Activated T-cell treated with anti-CD3 and anti-CD28 coated beads, Interleukin-2, amount 50 U/mL, for 1 hour (primary cell): ENCODE data around the gene MBD6.
"Not testable (repeated sequence)": the region's sequence is repeated elsewhere in the genome, so short reads cannot be mapped to it uniquely, and the experiment has no call there.

Experiments used
- DNase-seq: peaks from one replicate; pipeline ENCODE4 v3.0.0-alpha.2; 2020

Gene MBD6

DNA sequence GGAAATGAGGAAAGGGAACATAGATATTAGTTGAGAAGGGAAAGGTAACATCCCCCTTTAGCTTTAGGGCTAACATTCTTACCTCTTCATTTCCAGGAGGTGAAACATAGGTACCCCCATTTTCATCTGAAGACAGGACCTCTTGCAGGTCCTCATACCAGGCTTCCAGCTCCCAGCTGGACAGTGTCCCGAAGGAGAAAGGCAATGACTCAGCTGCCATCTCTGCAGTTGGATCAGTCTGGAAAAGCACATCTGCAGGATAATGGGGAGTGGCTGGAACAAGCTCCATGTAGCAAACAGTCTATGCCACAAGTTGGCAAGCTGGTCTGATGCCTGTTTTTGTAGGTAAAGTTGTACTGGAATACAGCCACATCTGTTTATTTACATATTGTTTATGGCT is 5.4 kb upstream of the MBD6 start:
- no peak for DNase-seq

DNA sequence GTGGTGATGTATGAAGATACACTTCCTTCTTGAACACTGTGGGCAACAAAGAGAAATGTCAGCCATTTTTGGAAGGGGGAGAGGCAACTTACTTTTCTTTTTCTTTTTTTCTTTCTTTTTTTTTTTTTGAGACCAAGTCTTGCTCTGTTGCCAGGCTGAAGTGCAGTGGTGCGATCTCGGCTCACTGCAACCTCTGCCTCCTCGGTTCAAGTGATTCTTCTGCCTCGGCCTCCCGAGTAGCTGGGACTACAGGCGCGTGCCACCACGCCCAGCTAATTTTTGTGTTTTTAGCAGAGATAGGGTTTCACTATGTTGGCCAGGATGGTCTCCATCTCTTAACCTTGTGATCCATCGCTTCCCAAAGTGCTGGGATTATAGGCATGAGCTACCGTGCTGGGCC is 4.9 kb upstream of the MBD6 start:
- not testable (repeated sequence) for DNase-seq

DNA sequence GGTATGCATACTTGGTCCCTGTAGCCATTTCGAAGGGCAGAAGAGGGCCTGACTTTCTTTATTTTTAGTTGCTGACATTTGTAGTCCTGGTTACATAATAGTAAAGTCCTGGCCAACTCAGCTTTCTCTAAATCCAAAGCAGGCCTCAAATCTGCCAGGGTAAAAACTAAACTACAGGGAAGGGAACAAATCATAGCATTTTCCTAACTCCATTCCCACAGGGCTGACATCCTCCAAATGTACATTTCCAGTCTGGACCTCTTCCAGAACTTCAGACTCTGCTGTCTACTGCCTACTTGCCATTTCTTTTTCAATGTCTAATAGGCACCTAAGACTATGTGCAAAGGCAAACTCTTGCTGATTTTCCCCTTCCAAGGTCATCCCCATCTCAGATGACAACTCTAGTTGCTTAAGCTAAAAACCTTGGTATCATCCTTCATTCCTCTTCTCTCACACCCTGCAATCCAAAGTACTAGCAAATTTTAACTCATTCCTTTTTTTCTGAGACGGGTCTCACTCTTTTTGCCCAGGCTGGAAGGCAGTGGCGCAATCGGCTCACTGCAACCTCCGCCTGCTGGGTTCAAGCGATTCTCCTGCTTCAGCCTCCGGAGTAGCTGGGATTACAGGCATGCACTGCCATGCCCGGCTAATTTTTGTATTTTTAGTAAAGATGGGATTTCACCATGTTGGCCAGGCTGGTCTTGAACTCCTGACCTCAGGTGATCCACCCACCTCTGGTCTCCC is 4.3 kb upstream of the MBD6 start:
- no peak for DNase-seq

DNA sequence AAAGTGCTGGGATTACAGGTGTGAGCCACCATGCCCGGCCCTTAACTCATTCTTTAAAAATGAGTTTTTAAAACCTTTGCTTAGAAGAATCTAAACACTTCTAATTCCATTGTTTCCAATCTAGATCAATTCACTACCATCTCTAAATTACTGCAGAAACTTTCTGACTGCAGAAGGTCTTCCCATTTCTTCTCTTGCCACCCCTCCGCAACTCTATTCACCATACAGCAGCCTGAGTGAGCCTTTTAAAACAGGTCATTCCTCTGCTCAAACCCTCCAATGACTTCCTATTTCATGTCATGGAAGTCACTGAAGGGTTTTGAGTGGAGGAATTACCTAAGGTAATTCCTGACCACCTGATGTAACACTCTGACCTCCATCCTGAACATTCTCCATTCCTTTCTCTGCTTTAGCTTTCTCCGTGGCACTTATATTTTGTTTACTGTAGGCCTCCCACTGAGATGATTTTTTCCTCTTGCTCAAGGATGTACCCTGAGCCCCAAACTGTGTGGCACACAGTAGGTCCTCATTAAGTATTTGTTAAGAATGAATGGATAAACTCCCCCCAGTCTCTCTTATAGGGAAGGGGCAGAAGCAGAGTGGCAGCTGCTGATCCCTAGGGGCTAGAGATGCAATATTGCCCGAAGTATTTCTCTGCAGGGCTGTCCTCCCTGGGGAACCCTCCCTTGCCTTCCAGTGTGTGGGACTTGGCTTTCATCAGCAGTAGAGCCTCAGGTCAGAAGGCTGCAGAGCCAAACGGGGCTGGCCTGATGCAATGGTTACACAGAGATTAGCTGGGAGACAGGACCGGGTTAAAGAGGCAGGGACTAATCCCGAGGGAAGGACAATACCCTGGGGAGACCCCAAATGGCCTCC is 3.5 kb upstream of the MBD6 start:
- no peak for DNase-seq

DNA sequence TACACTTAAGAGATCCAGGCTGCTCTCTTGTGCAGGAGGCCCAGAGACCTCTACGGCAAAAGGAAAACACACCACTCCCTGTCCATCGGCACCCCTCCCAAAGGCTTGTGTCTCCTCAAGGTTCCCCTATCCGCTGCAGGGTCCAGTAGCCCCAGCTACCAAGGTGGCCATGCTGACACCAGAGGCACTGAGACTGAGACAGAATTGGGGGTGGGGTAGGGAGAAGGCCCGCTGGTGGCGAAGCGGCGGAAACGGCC is 2.9 kb upstream of the MBD6 start:
- DNase-seq: peak; percentile 47

DNA sequence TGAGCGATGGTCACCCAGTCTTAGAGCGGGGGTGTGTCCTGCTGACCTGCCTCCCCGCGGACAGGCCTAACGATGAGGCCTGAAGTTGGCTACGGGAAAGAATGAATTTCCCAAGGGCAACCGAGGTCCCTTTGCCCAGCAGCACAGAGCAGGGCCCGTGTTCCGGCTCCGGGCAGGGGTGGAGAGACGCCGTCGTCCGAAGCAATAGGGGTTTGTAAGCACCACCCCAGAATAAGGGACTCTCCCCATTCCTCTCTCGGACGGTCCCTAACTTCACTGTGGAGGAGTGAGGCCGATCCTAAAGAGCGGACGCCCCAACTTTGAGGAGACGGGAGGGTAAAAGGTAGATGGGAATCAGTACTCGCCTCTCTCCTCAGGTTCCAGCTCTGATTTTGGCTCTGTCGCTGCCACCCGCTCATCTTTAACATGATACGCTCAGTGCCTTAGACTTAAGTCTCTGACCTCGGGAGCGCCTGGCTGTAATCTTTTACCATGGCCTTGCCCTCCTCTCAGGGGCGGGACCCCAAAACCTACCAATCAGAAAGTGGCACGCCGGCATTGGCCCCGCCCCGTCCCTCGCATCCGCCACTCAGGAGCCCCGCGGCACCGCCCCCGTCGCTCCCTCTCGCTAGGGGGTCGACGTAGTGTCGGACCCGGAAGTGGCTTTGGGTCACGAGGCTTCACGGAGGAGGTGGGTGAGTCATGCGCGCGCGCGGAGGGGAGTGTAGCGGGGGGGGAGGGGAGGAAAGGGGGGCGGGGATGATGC is 2.4 kb upstream of the MBD6 start, which contains the start of gene DDIT3:
Gene DDIT3, minus strand, starts transcription at position 462 of the 766 bp plus-strand sequence. CDS start 3,108 bp downstream, outside the sequence.
- peak; percentile 99 for DNase-seq

DNA sequence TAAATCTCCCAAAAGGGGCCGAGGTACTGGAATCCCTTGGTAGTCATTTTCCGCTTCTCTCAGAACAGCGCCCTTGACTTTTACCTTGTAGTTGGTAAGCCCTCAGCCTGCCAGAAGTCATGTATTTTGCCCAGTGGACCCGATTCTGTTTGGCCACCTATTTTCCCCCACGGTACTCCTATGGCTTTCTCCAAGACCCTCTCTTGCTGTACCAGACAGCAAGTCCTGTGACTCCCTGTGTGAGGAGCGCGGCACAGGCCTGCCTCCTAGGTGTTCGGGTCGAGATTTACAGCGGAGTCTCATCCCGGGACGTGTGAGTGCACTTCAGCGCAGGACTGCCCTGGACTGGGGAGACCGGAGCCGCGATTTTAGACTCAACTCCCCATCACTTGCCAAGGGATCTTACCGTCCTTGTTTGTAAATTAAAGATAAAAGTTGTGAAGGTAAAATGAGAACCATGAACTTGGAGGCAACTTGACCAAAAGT is 1.1 kb upstream of the MBD6 start:
- DNase-seq: peak; percentile 45

DNA sequence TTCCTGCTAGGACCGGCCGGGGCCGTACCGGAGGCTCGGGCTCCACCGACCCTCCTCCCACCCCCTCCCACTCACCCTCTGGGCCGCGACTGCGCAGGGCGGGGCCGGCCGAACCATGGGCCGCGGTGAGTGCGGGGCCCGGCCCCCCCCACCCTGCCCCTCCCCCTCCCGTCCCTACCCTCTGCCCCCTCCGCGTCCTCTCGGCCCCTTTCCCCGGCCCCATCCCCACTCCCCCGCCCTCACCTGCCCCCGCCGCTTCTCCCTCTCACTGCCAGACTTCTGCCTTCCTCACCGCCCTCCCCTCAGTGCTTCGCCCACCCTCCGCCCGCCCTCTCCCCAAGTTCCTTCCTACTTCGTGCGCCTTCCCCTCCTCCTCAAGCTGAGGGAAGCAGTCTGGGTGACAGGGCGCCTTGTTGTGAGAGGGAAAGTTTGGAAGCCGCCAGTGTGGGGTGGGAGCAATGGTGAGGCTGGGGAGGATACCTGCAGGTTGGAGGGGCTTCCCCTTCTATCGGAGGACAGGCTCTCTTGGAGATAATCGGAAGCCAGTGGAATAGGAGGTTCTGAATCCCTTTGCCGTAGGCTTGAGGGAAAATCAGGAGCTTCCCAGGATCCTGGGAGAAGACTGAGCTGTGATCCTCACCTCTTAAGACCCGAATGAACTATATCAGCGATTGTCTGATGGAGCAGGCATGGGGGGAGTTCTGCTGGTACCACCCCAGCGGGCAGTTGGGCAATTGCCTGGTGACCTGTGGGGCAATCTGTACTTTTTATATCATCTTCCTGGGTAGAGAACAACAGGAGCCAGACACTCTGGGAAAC is 472 bp downstream of the MBD6 start:
- DNase-seq: no peak

DNA sequence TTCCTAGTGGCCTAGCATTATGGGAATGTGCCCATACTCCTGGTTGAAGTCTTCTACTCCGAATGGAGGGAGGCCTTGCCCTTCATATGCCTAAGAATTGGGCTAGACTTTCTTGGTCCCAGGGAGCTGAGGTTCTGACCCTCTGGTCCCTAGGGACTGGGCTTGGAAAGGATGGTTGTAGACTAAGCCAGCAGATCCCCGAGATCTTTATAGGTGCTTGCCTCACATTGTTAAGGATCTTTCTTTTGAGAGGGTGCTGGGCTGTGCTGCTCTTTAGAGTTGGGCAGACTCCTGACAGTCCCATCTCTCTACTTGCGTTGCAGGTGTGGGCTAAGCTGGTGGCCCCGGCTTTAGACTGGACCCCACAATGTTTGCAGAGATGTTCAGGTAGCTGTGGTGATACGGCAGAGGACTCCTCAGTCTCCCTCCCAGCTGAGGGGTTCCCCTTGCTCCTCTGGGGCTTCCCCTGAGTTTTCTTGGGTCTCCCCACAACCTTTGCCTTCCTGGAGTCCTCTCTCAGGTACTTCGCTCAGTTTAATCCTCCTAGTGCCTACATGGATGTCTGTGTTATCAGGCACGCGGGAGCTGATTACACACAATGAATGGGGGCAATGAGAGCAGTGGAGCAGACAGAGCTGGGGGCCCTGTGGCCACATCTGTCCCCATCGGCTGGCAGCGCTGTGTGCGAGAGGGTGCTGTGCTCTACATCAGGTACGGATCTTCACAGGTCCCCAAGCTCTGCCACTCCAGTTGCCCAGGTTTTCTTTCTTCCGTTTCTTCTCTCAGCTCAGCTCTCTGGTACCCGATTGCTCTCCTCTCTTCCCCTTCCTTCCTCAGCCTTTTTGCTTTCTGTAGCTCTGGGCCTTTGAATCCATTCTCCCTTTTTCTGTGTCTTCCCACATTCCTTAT is 1.3 kb downstream of the MBD6 start:
- no peak for DNase-seq

DNA sequence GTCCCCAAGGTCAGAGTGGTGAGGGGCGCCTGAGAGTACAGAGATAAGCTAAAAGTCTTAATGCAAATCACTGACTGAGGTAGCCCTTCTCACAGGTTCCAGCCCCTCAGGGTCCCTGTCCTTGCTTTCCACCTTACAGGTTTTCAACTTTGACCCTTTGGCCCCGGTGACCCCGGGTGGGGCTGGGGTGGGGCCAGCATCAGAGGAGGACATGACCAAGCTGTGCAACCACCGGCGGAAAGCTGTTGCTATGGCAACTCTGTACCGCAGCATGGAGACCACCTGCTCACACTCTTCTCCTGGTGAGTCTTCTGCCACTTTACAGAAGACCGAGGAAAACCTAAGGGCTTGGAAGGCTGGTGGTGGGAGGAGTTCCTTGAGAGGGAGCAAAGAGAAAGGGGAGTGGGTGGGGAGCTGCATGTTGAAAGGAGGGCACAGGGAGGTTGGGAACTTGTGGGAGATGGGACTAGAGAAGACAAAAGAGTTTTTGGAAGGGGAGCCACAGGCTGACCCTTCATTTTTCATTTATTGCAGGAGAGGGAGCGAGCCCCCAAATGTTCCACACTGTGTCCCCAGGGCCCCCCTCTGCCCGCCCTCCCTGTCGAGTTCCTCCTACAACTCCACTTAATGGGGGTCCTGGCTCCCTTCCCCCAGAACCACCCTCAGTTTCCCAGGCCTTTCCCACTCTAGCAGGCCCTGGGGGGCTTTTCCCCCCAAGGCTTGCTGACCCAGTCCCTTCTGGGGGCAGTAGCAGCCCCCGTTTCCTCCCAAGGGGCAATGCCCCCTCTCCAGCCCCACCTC is 2.4 kb downstream of the MBD6 start:
- no peak for DNase-seq

DNA sequence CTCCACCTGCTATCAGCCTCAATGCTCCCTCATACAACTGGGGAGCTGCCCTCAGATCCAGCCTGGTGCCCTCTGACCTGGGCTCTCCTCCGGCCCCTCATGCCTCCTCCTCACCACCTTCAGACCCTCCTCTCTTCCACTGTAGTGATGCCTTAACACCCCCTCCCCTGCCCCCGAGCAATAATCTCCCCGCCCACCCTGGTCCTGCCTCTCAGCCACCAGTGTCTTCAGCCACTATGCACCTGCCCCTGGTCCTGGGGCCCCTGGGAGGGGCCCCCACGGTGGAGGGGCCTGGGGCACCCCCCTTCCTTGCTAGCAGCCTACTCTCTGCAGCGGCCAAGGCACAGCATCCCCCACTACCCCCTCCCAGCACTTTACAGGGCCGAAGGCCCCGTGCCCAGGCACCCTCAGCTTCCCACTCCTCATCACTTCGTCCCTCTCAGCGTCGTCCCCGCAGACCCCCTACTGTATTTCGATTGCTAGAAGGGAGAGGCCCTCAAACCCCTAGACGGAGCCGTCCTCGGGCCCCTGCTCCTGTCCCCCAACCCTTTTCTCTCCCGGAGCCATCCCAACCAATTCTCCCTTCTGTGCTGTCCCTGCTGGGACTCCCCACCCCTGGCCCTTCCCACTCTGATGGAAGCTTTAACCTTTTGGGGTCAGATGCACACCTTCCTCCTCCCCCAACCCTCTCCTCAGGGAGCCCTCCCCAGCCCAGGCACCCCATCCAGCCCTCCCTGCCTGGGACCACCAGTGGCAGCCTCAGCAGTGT is 3.2 kb downstream of the MBD6 start:
- no peak for DNase-seq

DNA sequence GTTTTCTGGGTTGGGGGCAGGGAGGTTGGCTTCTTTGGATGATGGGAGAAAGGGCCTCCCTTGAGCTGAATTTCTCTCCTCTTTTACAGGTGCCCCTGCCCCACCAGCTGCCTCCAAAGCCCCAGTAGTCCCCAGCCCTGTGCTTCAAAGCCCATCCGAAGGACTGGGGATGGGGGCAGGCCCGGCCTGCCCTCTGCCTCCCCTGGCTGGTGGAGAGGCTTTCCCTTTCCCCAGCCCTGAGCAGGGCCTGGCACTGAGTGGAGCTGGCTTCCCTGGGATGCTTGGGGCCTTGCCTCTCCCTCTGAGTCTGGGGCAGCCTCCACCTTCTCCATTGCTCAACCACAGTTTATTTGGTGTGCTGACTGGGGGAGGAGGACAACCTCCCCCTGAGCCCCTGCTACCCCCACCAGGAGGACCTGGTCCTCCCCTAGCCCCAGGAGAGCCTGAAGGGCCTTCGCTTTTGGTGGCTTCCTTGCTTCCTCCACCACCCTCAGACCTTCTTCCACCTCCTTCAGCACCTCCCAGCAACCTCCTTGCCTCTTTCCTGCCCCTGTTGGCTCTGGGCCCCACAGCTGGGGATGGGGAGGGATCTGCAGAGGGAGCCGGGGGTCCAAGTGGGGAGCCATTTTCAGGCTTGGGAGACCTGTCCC is 4.0 kb downstream of the MBD6 start:
- no peak for DNase-seq

DNA sequence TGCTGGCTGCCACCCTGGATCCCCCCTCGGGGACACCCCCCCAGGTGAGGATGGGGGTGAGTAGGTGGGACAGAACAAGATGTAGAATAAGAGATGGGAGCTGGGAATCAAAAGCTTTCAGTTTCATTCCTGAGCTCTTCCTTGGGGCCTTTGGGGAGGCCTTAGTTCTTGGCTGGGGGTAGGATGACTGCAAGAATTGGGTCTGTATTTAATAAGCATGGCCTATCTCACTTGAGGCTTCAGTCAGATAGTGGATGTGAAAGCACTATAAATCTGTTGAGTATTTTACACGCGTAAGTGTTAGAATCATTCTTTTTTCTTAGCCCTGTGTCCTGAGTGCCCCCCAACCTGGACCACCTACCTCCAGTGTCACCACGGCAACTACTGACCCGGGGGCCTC is 4.6 kb downstream of the MBD6 start:
- no peak for DNase-seq

DNA sequence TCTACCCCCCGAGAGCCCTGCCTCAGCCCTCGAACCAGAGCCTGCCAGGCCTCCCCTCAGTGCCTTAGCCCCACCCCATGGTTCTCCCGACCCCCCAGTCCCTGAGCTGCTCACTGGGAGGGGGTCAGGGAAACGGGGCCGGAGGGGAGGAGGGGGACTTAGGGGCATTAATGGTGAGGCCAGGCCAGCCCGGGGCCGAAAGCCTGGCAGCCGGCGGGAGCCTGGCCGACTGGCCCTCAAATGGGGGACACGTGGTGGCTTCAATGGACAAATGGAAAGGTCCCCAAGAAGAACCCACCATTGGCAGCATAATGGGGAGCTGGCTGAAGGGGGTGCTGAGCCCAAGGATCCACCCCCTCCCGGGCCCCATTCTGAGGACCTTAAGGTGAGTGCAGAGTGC is 5.6 kb downstream of the MBD6 start:
- no peak for DNase-seq

DNA sequence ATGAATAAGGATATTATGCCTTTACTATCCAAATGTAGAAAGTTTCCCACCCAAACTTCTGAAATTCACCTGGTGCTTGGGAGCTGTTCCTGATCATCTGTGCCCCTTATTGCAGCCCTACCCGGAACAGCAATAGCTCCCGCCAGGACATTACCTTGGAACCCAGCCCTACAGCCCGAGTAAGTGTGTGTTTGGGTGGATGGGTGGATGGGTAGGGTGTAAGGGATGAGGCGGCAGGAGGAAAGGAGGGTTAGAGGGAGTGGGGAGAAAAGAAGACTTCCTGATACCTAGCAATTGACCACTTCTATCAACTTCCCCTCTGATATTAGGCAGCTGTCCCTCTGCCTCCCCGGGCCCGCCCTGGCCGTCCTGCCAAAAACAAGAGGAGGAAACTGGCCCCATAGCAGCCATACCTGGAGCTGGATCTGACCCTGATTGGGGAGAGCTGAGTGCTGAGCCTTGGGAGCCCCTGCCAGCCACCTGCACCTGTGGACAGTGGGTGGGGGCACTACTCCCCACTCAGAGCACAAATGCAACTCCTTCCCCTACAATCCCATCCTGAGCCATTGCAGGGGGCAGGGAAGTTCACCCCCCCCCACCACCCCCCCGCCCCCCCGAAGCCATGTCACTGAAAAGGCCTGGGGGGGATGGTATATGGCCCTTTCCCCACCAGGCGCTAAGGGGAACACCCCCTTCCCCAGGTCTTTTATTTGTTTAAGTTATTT is 6.4 kb downstream of the MBD6 start:
- no peak for DNase-seq

DNA sequence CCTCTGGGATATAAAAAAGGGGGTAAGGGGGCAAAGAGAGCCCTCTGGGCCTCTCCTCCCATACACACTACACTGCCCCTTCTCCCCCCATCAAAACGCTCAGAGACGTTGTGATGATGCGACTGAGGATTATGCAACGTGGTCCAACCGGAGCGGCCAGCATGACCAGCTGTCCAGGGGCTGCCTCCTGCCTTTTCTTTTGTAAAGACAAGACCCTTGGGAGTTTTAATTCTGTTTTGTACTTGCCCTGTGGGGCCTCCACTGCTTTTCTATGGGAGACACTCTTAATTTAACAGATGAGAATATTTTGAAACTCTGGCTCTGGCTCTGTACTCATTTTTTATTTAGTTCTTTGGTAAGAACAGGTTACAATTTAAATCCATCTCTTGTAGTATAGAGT is 7.2 kb downstream of the MBD6 start:
- DNase-seq: no peak

DNA sequence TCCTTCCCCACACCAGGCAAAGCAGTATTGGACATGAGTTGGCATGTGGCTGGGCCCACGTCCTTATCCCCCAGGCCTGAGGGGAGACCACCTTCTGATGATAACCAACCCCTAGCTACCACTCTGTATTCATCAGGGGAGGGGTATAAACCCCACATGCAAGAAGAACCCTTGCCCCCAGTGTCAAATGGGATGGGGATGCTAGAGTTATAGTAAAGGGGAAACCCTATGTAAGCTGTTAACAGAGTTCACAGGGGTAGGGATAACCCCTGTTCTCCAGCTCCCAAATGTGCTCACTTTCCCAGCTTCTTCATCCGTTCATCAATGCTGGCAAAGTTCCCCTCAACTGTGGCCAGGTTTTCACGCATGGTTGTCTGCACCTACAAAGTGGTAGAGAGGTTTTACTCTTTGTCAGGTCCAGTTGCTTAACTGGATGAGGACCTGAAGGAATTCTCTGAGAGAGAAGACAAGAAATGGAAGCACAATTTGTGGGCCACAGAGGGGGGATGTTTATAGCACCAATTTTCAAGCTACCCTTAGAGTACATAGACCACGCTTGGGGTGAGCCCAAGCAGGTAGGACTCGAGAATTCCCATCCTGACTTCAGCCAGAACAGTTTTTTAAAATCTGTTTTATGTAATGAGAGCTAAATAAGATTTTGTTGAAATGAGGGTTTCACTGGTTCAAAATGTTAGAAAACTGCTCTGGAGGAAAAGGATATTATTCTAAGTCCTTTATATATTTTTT is 7.9 kb downstream of the MBD6 start:
- DNase-seq: no peak

DNA sequence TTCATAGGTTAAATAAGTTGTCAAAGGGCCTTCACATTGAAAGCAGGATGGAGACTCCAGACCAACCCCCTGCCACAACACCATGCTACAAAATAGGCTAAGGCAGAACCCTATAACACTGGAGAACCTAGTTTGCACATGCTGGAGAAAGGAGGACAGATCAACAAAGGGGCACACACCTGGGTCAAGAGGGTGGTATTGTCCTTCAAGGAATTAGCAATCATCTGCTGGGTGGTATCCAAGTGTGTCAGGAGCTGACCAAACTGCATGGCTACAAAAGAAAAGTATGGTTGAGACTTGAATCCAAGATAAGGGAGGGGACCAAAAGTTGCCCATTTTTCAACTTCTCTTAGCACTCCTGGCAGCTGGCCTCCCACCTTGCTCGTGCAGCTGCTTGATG is 9.2 kb downstream of the MBD6 start:
- DNase-seq: no peak
